Retinal pigment epithelial cell (primary cell): ENCODE data around the gene GAB2.

Experiments used
- DNase-seq: peaks from one replicate; pipeline ENCODE4 v3.0.0-alpha.2; 2010; ENCODE audit warnings: low read depth
- H3K4me3 ChIP-seq: 2 replicates; pipeline ENCODE4 v1.5.1; 2011; ENCODE audit warnings: mild to moderate bottlenecking, low read length, control low read depth, moderate library complexity
- TF ChIP-seq, protein P1 (sequence below): conservative IDR thresholded peaks from 2 replicates; pipeline ENCODE4 v1.5.1; 2011; ENCODE audit warnings: low read depth, low read length, control low read depth, inconsistent platforms

GAB2 gene

DNA sequence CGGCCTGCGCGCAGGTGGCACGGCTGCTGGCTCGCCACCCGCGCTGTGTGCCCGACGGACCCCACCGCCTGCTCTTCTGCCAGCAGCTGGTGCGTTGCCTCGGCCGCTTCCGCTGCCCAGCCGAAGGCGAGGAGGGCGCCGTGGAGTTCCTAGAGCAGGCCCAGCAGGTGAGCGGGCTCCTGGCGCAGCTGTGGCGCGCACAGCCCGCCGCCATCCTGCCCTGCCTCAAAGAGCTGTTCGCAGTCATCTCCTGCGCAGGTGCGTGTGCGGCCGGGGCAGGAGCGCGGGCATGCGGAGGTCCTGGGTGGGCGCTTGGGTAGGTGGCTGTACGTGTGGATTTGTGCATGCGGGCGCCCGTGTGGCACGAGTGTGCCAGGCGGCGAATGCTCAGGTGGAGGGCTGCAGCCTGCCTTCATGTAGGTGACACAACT lies 220.9 kb downstream of the GAB2 start:
- no peak for DNase-seq
- TF ChIP-seq, protein P1, sequence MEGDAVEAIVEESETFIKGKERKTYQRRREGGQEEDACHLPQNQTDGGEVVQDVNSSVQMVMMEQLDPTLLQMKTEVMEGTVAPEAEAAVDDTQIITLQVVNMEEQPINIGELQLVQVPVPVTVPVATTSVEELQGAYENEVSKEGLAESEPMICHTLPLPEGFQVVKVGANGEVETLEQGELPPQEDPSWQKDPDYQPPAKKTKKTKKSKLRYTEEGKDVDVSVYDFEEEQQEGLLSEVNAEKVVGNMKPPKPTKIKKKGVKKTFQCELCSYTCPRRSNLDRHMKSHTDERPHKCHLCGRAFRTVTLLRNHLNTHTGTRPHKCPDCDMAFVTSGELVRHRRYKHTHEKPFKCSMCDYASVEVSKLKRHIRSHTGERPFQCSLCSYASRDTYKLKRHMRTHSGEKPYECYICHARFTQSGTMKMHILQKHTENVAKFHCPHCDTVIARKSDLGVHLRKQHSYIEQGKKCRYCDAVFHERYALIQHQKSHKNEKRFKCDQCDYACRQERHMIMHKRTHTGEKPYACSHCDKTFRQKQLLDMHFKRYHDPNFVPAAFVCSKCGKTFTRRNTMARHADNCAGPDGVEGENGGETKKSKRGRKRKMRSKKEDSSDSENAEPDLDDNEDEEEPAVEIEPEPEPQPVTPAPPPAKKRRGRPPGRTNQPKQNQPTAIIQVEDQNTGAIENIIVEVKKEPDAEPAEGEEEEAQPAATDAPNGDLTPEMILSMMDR: no peak
- no peak overlapping the region for H3K4me3 ChIP-seq

DNA sequence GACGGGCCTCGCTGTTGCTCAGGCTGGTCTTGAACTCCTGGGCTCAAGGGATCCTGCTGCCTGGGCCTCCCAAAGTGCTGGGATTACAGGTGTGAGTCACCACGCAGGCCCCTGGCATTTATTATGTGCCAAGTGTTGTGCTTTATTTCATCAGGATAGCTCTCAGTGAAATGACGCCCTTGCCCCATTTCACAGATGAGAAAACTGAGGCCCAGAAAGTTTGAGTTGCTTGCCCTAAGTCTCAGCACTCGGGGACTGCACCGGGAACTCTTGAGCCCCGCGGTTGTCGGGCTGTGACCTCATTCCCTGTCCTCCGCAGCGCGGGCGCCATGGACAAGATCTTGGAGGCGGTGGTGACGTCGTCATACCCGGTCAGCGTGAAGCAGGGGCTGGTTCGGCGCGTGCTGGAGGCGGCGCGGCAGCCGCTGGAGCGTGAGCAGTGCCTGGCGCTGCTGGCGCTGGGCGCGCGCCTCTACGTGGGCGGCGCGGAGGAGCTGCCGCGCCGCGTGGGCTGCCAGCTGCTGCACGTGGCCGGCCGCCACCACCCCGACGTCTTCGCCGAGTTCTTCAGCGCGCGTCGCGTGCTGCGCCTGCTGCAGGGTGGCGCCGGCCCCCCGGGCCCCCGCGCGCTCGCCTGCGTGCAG lies 221.6 kb downstream of the GAB2 start:
- no peak for DNase-seq
- H3K4me3 ChIP-seq: no peak overlapping the region
- TF ChIP-seq, protein P1: no peak

GRCh38 chr11:78194490-78194889 lies 223.1 kb downstream of the GAB2 start:
- no peak for DNase-seq
- no peak overlapping the region for H3K4me3 ChIP-seq
- TF ChIP-seq, protein P1: no peak

GRCh38 chr11:78193806-78194205 lies 223.8 kb downstream of the GAB2 start:
- H3K4me3 ChIP-seq: no peak overlapping the region
- DNase-seq: no peak
- TF ChIP-seq, protein P1: no peak

GRCh38 chr11:78192911-78193351 lies 224.7 kb downstream of the GAB2 start:
- H3K4me3 ChIP-seq: no peak overlapping the region
- TF ChIP-seq, protein P1: no peak
- no peak for DNase-seq

GRCh38 chr11:78192223-78192719 lies 225.3 kb downstream of the GAB2 start:
- no peak overlapping the region for H3K4me3 ChIP-seq
- DNase-seq: no peak
- TF ChIP-seq, protein P1: no peak

- DNase-seq: no peak
- no peak overlapping the region for H3K4me3 ChIP-seq
- TF ChIP-seq, protein P1: no peak
Observed at GRCh38 chr11:78190871-78191538, 226.6 kb downstream of the GAB2 start.
